Measurements from ENCODE around the gene DGCR8.

The DGCR8 gene

DNA sequence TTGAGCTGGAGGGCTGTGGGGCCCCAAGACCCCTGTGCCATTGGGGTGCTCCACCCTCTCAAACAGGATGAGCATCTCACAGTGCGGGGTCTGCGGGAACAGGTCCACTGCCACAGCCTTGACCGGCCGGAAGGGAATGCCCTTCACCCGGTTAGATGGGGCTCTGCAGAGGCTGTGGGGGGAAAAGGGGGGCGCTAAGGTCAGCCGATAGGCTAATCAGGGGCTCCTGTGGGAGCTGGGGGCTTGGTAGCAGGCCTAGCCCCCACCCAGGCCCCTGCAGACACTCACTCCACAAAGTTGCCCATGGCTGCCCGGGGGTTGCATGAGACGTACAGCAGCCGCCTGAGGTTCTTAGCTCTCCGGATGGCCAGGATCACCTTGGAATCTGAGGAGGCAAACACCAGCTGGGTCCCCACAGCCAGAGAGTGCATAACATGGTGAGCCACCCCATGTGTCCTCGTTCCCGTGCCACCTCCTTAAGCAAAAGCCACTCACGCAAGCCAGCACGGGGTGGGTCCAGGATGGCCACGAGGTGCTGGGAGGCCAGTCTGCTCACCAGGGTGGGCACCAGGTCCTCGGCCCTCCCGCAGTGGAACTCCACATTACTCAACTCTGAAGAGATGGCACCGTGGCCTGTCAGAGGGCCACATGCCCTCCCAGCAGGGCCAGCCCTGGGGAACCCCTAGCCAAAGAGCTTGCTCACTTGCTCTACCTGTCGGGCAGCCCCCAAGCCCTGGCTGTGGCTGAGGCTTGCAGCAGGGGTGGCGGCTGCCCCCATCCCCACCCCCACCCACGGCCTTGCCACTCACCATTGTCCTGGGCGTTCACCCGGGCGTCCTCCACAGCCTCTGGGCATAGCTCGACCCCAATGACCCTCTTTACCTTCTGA, 32.8 kb downstream of the DGCR8 start:
- TF ChIP-seq, protein P1, sequence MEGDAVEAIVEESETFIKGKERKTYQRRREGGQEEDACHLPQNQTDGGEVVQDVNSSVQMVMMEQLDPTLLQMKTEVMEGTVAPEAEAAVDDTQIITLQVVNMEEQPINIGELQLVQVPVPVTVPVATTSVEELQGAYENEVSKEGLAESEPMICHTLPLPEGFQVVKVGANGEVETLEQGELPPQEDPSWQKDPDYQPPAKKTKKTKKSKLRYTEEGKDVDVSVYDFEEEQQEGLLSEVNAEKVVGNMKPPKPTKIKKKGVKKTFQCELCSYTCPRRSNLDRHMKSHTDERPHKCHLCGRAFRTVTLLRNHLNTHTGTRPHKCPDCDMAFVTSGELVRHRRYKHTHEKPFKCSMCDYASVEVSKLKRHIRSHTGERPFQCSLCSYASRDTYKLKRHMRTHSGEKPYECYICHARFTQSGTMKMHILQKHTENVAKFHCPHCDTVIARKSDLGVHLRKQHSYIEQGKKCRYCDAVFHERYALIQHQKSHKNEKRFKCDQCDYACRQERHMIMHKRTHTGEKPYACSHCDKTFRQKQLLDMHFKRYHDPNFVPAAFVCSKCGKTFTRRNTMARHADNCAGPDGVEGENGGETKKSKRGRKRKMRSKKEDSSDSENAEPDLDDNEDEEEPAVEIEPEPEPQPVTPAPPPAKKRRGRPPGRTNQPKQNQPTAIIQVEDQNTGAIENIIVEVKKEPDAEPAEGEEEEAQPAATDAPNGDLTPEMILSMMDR (conservative IDR thresholded peaks at IDR 0.05; ENCODE audit: low read length) = no peak
- DNase-seq (ENCODE audit: low read depth) = no peak
- no peak overlapping the region for H3K4me3 ChIP-seq (ENCODE audit: low read length)

DNA sequence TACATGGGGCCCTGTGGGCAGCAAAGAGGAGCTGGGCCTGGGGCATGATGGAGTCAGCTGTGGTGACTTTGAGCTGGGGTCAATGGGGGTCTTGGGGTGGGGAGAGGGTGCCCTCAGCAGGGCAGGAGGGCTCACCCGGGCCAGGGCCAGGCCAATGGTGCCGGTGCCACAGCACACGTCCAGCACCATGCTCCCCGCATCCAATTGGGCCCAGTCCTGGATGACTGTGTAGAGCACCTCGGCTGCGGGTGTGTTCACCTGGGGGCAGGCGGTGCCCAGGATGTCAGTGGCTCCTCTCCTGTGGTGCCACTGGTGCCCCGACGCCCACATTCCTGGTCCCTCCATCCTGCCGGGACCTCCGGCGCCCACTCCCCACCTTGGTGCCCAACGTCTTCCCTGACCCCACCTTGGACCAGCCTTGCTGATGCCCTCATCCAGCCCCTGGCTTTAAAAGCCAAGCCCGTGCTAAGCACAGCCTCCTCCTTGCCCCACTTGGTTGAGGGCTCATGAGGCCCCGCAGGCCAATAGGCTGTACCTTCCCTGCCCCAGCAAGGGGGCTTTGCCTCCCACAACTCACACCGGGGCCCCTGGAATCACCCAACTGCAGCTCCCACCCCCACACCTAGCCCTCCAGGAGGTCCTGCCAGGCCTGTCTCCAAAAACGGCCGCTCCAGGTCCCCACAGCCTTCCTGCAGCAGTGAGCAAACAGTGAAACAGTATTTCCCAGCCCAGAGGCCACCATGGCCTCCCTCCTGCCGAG, 33.7 kb downstream of the DGCR8 start:
- TF ChIP-seq, protein P1 (conservative IDR thresholded peaks at IDR 0.05; ENCODE audit: low read length) = no peak
- DNase-seq (ENCODE audit: low read depth) = no peak
- H3K4me3 ChIP-seq (ENCODE audit: low read length) = no peak overlapping the region

DNA sequence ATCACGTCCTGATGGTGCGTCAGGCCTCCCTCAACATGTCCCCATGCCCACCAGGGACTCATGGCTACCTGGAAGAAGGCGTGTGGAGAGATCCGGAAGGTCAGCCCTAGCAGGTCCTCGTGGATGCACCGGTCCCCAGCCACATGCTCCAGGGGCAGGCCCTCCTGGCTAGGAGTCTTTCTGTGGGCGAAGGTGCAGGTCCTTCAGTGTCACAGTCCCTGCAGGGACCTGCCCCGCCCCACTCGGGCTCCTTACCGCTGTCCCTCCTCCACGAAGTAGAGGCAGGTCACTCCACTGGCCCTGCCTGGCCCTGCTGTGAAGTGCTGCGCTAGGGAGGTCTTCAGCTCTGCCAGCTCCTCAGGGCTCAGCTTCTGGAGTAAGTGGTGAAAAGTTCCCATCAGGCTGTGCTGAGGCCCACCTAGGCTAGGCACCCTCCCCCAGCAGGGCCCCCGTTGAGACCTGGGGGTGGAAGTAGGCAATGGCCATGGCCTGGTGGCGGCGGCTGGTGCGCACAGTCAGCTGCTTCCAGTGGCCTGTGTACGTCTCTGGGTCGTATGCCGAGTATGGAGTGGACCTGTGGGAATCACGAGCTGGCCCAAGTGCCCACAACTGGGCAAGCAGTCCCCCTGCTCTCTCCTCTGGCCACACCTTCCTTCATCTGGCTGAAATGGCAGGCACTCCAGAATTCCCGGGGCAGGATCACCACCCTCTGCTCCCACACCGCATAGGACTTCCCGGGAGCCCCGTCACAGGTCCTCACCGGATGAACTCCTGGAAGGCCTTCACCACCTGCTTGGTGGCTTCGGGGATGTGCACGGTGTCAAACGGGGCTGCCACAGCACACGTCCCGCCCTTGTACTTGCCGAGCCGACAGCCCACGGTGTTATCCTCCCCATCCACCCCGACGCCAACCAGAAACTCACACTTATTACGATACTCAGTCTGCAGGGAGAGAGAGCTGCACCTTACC, 34.8 kb downstream of the DGCR8 start:
- DNase-seq (ENCODE audit: low read depth) = no peak
- TF ChIP-seq, protein P1 (conservative IDR thresholded peaks at IDR 0.05; ENCODE audit: low read length) = no peak
- no peak overlapping the region for H3K4me3 ChIP-seq (ENCODE audit: low read length)

DNA sequence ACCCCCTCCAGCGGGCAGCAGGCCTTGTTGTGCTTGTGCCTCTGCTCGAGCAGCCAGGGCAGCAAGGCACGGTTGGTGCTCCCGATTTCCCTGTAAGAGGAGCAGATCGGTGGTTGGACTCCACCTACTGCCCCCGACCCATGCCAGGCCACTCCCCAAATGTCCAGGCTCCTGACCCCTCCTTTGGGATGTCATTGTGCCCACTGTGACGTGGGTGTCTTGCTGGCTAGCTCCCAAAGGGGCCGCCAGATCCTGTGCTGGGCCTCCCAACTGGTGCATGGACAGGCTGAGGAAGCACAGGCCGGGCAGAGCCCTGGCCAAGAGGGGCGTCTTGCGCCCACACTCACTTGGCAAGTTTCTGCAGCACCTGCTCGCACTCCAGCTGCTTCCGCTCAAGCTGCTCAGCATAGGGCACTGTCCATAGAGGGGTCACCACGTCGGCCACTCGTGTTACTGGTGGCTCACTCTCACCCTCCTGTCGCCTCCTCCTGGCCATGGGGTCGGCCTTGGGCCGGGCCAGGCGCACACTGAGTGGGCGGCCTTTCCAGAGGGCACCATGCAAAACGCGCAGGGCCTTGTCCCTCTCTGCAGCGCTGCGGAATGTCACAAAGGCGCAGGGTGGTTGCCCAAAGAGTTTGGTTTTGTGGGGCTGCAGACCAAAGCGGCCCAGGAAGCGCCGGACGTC, 35.8 kb downstream of the DGCR8 start, which contains the start of gene RANBP1:
TSS of gene RANBP1 (plus strand) at position 414 of the 685 bp plus-strand sequence. CDS start at position 495, 81 bp downstream.
- peak within 1 kb of the TSS; percentile 96 for H3K4me3 ChIP-seq (ENCODE audit: low read length)
- no peak for DNase-seq (ENCODE audit: low read depth)
- TF ChIP-seq, protein P1 (conservative IDR thresholded peaks at IDR 0.05; ENCODE audit: low read length) = no peak

DNA sequence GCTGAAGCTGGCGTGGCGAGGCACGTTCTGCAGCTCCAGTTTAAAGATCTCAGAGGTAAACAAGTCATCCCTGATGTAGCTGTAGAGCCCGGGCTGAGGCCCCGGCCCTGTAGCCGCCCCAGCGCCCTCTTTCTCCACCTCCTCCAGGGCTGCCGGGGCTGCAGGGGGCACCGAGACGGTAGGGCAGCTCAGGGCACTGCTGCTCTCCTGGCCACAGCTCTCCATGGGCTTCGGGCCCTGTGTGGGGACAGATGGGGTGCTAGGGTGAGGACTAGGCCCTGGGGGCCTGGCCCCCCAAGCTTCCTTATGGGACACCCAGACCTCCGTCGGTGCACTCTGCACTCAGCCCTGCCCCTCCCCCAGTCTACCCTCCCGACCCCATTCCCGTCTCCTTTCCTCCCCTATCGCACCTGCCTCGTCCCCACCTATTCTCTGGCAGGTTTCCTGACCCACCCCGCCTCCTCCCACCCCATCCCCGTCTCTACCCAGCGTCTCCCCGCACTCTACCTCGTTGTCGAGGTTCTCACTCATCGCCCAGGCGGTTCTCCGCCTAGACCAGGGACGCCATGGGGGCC, 36.4 kb downstream of the DGCR8 start:
- DNase-seq (ENCODE audit: low read depth) = no peak
- TF ChIP-seq, protein P1 (conservative IDR thresholded peaks at IDR 0.05; ENCODE audit: low read length) = no peak
- H3K4me3 ChIP-seq (ENCODE audit: low read length) = peak overlapping the region; percentile 96

All from AG10803 (cell line).